K562 (cell line): Measurements from ENCODE around the gene RSRP1. TPM values are rescaled to one million over a fixed set of nuclear protein-coding genes. Genes with fewer than 3 reads are reported as not detected.

Experiments
- CBFA2T3 ChIP-seq: fragments of 450-650 bp; IDR thresholded peaks from 2 replicates; pipeline ENCODE4 v1.6.1; 2017
- CBX1 ChIP-seq: sonication (generic); IDR thresholded peaks from 2 replicates; pipeline ENCODE4 v1.6.1; 2016; ENCODE audit warnings: antibody characterized with exemption, low read depth, mild to moderate bottlenecking
- CC2D1A ChIP-seq: fragments of 450-650 bp; IDR thresholded peaks from 2 replicates; pipeline ENCODE4 v1.6.1; 2017; ENCODE audit warnings: mild to moderate bottlenecking
- DNMT1 ChIP-seq: fragments of 450-650 bp; IDR thresholded peaks from 2 replicates; pipeline ENCODE4 v1.6.1; 2016; ENCODE audit warnings: antibody characterized with exemption, mild to moderate bottlenecking
- FUS ChIP-seq: fragments of 200-400 bp; formaldehyde crosslinking; optimal IDR thresholded peaks from 2 replicates; pipeline ENCODE3; 2017; ENCODE audit warnings: low read depth, low read length
- JUNB ChIP-seq: fragments of 450-650 bp; formaldehyde crosslinking; conservative IDR thresholded peaks from 2 replicates; pipeline ENCODE4 v1.4.0; 2020; ENCODE audit warnings: mild to moderate bottlenecking
- KAT7 ChIP-seq: sonication (generic); formaldehyde crosslinking; IDR thresholded peaks from 2 replicates; pipeline ENCODE4 v1.8.0; 2022; ENCODE audit warnings: missing genetic modification reagents, mild to moderate bottlenecking, borderline replicate concordance
- MCM5 ChIP-seq: fragments of 450-650 bp; IDR thresholded peaks from 2 replicates; pipeline ENCODE4 v1.6.1; 2016; ENCODE audit warnings: low read depth
- MTA1 ChIP-seq: fragments of 450-650 bp; IDR thresholded peaks from 2 replicates; pipeline ENCODE4 v1.6.1; 2017; ENCODE audit warnings: borderline replicate concordance
- OTX1 ChIP-seq: fragments of 450-650 bp; formaldehyde crosslinking; IDR thresholded peaks from 2 replicates; pipeline ENCODE4 v1.4.0; 2022; ENCODE audit warnings: mild to moderate bottlenecking
- RAD51 ChIP-seq: fragments of 450-650 bp; IDR thresholded peaks from 2 replicates; pipeline ENCODE4 v1.7.1; 2016; ENCODE audit warnings: low read depth, mild to moderate bottlenecking, borderline replicate concordance
- RHOXF2B ChIP-seq: fragments of 250-450 bp; sonication (Bioruptor Pico); conservative IDR thresholded peaks from 2 replicates; pipeline ENCODE4 v1.5.1; 2021
- SIX5 ChIP-seq, 2 experiments: IDR thresholded peaks; 2 replicates each; pipeline ENCODE4 v1.6.1; 2011; ENCODE audit warnings: low read length in 2 of 2, borderline replicate concordance in 1 of 2, low read depth in 1 of 2, mild to moderate bottlenecking in 1 of 2, moderate library complexity in 1 of 2; ENCODE audit not compliant: insufficient read depth in 1 of 2
- ZNF699 ChIP-seq: fragments of 250-450 bp; sonication (Bioruptor Pico); IDR thresholded peaks from 2 replicates; pipeline ENCODE4 v1.8.0; 2021; ENCODE audit warnings: mild to moderate bottlenecking, moderate library complexity; ENCODE audit not compliant: insufficient replicate concordance
- ZNF79 ChIP-seq: fragments of 250-450 bp; sonication (Bioruptor Pico); IDR thresholded peaks from 2 replicates; pipeline ENCODE4 v1.4.0; 2020; ENCODE audit warnings: low read depth, mild to moderate bottlenecking, moderate library complexity
- ZNF830 ChIP-seq: fragments of 250-450 bp; sonication (Bioruptor Pico); IDR thresholded peaks from 2 replicates; pipeline ENCODE4 v1.5.0; 2021; ENCODE audit warnings: mild to moderate bottlenecking
- polyA plus RNA-seq, 8 experiments: library from polyadenylated mRNA; depleted of rRNA in 4 of 8; stranded (reverse) in 5 of 8; unstranded in 3 of 8; fragments of >200 nt; fragmentation: Nextera tagmentation in 2 of 8; fragmentation: Illumina TruSeq in 1 of 8; extraction: Ambion mirVana in 2 of 8; extraction: Trizol in 1 of 8; gene quantifications; 2 replicates each; pipeline versions ENCODE4 v1.2.1 to v1.2.3, GENCODE V29; 2011 to 2014; ENCODE audit warnings: inconsistent platforms in 1 of 8, missing spikeins in 1 of 8
- total RNA-seq, 7 experiments: library from RNA; depleted of rRNA in 6 of 7; stranded (reverse); fragments of >200 nt in 6 of 7; fragmentation: Illumina TruSeq in 2 of 7; extraction: Trizol in 2 of 7; gene quantifications; 2 replicates each; pipeline versions ENCODE4 v1.2.1 to v1.2.3, GENCODE V29; 2011 to 2021; ENCODE audit warnings: low replicate concordance in 1 of 7
- TF ChIP-seq, protein P1 (sequence below): fragments of 450-650 bp; formaldehyde crosslinking; IDR thresholded peaks from 2 replicates; pipeline ENCODE4 v1.4.0; 2020; ENCODE audit warnings: mild to moderate bottlenecking, moderate library complexity
- TF ChIP-seq, protein P2 (sequence below): sonication (generic); formaldehyde crosslinking; IDR thresholded peaks from 2 replicates; pipeline ENCODE4 v1.8.0; 2023; ENCODE audit warnings: mild to moderate bottlenecking, missing genetic modification reagents
- TF ChIP-seq, protein P3 (sequence below): sonication (generic); formaldehyde crosslinking; IDR thresholded peaks from 2 replicates; pipeline ENCODE4 v1.8.1; 2023; ENCODE audit warnings: mild to moderate bottlenecking, missing genetic modification reagents
- TF ChIP-seq, protein P4 (sequence below): sonication (generic); formaldehyde crosslinking; IDR thresholded peaks from 2 replicates; pipeline ENCODE4 v1.5.0; 2020; ENCODE audit warnings: missing genetic modification reagents

Gene RSRP1
- total and polyA plus RNA-seq, 9 of the 15 experiments (the other 6 are each of a cell fraction or from before 2014, with no cell fraction given): 27.2 to 283 (median 146) TPM

DNA sequence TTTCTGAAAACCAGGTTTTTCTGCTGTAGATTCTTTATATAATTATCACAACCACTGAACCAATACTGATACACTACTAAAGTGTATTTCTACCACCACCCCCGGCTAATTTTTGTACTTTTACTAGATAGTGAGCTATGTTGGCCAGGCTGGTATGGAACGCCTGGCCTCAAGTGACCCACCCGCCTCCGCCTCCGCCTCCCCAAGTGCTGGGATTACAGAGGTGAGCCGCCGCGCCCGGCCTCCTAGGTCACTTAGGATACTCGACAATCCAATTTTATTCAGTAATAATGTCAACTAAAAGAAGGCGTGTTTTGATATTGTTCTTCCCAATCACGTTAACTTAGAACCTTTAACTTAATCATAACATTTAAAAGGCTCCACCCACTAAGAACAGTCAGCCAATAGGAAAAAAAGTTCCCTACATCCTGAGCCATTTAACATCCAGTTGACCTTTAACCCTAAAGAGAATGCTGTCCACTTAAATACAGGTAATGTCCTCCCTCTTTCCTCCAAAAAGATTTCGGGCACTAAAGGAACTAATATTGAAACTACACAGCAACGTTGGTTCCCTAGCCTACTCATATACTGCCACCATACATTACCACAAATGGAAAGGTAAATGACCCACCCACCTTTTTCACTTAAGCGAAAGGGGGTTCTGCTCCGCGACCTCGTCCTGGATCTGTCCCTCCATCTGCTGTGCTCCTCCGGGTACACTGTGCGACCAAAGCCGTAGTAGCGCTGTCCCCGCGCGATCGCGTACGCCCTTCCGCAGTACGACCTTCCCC, 1.2 kb downstream of the RSRP1 start (continued):
- TF ChIP-seq, protein P1, sequence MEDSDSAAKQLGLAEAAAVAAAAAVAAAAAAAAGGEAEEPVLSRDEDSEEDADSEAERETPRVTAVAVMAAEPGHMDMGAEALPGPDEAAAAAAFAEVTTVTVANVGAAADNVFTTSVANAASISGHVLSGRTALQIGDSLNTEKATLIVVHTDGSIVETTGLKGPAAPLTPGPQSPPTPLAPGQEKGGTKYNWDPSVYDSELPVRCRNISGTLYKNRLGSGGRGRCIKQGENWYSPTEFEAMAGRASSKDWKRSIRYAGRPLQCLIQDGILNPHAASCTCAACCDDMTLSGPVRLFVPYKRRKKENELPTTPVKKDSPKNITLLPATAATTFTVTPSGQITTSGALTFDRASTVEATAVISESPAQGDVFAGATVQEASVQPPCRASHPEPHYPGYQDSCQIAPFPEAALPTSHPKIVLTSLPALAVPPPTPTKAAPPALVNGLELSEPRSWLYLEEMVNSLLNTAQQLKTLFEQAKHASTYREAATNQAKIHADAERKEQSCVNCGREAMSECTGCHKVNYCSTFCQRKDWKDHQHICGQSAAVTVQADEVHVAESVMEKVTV: no peak
- TF ChIP-seq, protein P2, sequence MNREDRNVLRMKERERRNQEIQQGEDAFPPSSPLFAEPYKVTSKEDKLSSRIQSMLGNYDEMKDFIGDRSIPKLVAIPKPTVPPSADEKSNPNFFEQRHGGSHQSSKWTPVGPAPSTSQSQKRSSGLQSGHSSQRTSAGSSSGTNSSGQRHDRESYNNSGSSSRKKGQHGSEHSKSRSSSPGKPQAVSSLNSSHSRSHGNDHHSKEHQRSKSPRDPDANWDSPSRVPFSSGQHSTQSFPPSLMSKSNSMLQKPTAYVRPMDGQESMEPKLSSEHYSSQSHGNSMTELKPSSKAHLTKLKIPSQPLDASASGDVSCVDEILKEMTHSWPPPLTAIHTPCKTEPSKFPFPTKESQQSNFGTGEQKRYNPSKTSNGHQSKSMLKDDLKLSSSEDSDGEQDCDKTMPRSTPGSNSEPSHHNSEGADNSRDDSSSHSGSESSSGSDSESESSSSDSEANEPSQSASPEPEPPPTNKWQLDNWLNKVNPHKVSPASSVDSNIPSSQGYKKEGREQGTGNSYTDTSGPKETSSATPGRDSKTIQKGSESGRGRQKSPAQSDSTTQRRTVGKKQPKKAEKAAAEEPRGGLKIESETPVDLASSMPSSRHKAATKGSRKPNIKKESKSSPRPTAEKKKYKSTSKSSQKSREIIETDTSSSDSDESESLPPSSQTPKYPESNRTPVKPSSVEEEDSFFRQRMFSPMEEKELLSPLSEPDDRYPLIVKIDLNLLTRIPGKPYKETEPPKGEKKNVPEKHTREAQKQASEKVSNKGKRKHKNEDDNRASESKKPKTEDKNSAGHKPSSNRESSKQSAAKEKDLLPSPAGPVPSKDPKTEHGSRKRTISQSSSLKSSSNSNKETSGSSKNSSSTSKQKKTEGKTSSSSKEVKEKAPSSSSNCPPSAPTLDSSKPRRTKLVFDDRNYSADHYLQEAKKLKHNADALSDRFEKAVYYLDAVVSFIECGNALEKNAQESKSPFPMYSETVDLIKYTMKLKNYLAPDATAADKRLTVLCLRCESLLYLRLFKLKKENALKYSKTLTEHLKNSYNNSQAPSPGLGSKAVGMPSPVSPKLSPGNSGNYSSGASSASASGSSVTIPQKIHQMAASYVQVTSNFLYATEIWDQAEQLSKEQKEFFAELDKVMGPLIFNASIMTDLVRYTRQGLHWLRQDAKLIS (CRISPR knock-in tag): no peak
- TF ChIP-seq CBX1: no peak
- TF ChIP-seq JUNB: no peak
- TF ChIP-seq CC2D1A: no peak
- no peak for TF ChIP-seq RHOXF2B (CRISPR knock-in tag)
- no peak for TF ChIP-seq MCM5
- TF ChIP-seq MTA1: no peak
- TF ChIP-seq CBFA2T3: no peak
- no peak for TF ChIP-seq SIX5 (IDR thresholded peaks at IDR 0.05; ENCODE audit: borderline replicate concordance in 1 of 2, insufficient read depth in 1 of 2, low read depth in 1 of 2, low read length in 2 of 2)
- no peak for TF ChIP-seq RAD51
- no peak for TF ChIP-seq DNMT1
- TF ChIP-seq FUS: no peak
- no peak for TF ChIP-seq ZNF830 (CRISPR knock-in tag)
- TF ChIP-seq, protein P3, sequence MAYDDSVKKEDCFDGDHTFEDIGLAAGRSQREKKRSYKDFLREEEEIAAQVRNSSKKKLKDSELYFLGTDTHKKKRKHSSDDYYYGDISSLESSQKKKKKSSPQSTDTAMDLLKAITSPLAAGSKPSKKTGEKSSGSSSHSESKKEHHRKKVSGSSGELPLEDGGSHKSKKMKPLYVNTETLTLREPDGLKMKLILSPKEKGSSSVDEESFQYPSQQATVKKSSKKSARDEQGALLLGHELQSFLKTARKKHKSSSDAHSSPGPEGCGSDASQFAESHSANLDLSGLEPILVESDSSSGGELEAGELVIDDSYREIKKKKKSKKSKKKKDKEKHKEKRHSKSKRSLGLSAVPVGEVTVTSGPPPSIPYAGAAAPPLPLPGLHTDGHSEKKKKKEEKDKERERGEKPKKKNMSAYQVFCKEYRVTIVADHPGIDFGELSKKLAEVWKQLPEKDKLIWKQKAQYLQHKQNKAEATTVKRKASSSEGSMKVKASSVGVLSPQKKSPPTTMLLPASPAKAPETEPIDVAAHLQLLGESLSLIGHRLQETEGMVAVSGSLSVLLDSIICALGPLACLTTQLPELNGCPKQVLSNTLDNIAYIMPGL (CRISPR knock-in tag): no peak
- no peak for TF ChIP-seq ZNF79 (CRISPR knock-in tag)
- no peak for TF ChIP-seq ZNF699
- 0 out of 2 replicates have a peak, but pooled peaks have one; percentile 73 for TF ChIP-seq KAT7 (CRISPR knock-in tag)
- TF ChIP-seq OTX1 (CRISPR knock-in tag): no peak
- TF ChIP-seq, protein P4, sequence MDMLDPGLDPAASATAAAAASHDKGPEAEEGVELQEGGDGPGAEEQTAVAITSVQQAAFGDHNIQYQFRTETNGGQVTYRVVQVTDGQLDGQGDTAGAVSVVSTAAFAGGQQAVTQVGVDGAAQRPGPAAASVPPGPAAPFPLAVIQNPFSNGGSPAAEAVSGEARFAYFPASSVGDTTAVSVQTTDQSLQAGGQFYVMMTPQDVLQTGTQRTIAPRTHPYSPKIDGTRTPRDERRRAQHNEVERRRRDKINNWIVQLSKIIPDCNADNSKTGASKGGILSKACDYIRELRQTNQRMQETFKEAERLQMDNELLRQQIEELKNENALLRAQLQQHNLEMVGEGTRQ (CRISPR knock-in tag): no peak
